Measurements from ENCODE around the gene ZNF341.

The ZNF341 gene

GRCh38 chr20:33773412-33774089, 41.8 kb downstream of the ZNF341 start:
- Histone ChIP-seq H3K27ac (ENCODE audit: poor library complexity, severe bottlenecking) (no peak overlapping the region), H3K36me3 (ENCODE audit: low read depth) (no peaks in the 10 kb centered on the region), H3K4me1 (ENCODE audit: insufficient read depth, poor library complexity, severe bottlenecking) (peaks cover 2% of the 10 kb centered on the region), H3K9me3 (ENCODE audit: severe bottlenecking) (no peaks in the 10 kb centered on the region), H3K27me3 (ENCODE audit: insufficient read depth, poor library complexity, severe bottlenecking) (no peaks in the 10 kb centered on the region), H3K4me3 (ENCODE audit: severe bottlenecking) (no peak overlapping the region)
- no peak for TF ChIP-seq CTCF (IDR thresholded peaks at IDR 0.05; ENCODE audit: poor library complexity, severe bottlenecking)
- ATAC-seq (ENCODE audit: low read depth) (no peak), DNase-seq (ENCODE audit: low spot score) (no peak)

DNA sequence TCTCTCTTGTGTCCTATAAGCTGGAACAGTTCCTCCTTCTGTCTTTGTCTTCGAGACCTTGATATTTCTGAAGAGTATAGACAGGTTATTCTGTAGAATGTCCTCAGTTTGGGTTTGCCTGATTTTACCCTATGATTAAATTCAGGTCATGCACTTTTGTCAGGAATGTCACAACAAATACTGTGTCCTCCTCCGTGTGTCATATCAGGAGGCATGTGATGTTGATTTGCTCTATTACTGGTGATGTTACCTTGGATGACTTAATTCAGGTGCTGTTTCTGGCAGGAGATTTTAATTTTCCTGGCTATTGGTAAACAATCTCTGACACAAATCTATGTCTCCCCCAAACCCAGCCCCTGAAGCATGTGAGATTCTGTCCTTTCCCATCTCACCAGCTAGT, 46.0 kb downstream of the ZNF341 start:
- ATAC-seq (ENCODE audit: low read depth) (no peak), DNase-seq (ENCODE audit: low spot score) (no peak)
- Histone ChIP-seq H3K27ac (ENCODE audit: poor library complexity, severe bottlenecking) (no peak overlapping the region), H3K9me3 (ENCODE audit: severe bottlenecking) (no peaks in the 10 kb centered on the region), H3K4me3 (ENCODE audit: severe bottlenecking) (no peak overlapping the region), H3K27me3 (ENCODE audit: insufficient read depth, poor library complexity, severe bottlenecking) (no peaks in the 10 kb centered on the region), H3K36me3 (ENCODE audit: low read depth) (no peaks in the 10 kb centered on the region), H3K4me1 (ENCODE audit: insufficient read depth, poor library complexity, severe bottlenecking) (peaks cover 6% of the 10 kb centered on the region)
- no peak for TF ChIP-seq CTCF (IDR thresholded peaks at IDR 0.05; ENCODE audit: poor library complexity, severe bottlenecking)

GRCh38 chr20:33781133-33781532, 49.3 kb downstream of the ZNF341 start:
- H3K4me1 ChIP-seq (ENCODE audit: insufficient read depth, poor library complexity, severe bottlenecking): peaks cover 6% of the 10 kb centered on the region
- DNase-seq (ENCODE audit: low spot score) (peak; percentile 71), ATAC-seq (ENCODE audit: low read depth) (no peak)
- no peaks in the 10 kb centered on the region for H3K9me3 ChIP-seq (ENCODE audit: severe bottlenecking)
- no peak overlapping the region for H3K4me3 ChIP-seq (ENCODE audit: severe bottlenecking)
- no peaks in the 10 kb centered on the region for H3K27me3 ChIP-seq (ENCODE audit: insufficient read depth, poor library complexity, severe bottlenecking)
- no peaks in the 10 kb centered on the region for H3K36me3 ChIP-seq (ENCODE audit: low read depth)
- TF ChIP-seq CTCF (IDR thresholded peaks at IDR 0.05; ENCODE audit: poor library complexity, severe bottlenecking): no peak
- no peak overlapping the region for H3K27ac ChIP-seq (ENCODE audit: poor library complexity, severe bottlenecking)

DNA sequence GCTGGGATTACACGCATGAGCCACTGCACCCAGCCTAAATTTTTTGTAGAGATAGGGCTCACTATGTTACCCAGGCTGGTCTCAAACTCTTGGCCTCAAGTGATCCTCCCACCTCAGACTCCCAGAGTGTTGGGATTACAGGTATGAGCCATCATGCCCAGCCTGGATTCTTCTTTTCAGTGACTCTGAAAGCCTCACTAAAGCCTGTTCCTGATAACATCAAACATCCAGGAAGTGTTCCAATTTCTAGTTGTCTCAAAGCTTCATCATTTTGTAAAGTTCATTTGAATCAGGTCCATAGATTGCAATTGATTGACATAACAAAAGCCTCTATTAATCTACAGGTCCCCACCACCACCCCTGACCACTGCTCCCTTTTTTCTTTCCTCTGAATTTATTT, 50.1 kb downstream of the ZNF341 start:
- H3K4me3 ChIP-seq (ENCODE audit: severe bottlenecking): no peak overlapping the region
- no peak for TF ChIP-seq CTCF (IDR thresholded peaks at IDR 0.05; ENCODE audit: poor library complexity, severe bottlenecking)
- no peak overlapping the region for H3K27ac ChIP-seq (ENCODE audit: poor library complexity, severe bottlenecking)
- no peaks in the 10 kb centered on the region for H3K27me3 ChIP-seq (ENCODE audit: insufficient read depth, poor library complexity, severe bottlenecking)
- H3K36me3 ChIP-seq (ENCODE audit: low read depth): no peaks in the 10 kb centered on the region
- DNase-seq (ENCODE audit: low spot score) (peak; percentile 55), ATAC-seq (ENCODE audit: low read depth) (no peak)
- H3K4me1 ChIP-seq (ENCODE audit: insufficient read depth, poor library complexity, severe bottlenecking): peaks cover 6% of the 10 kb centered on the region
- no peaks in the 10 kb centered on the region for H3K9me3 ChIP-seq (ENCODE audit: severe bottlenecking)

DNA sequence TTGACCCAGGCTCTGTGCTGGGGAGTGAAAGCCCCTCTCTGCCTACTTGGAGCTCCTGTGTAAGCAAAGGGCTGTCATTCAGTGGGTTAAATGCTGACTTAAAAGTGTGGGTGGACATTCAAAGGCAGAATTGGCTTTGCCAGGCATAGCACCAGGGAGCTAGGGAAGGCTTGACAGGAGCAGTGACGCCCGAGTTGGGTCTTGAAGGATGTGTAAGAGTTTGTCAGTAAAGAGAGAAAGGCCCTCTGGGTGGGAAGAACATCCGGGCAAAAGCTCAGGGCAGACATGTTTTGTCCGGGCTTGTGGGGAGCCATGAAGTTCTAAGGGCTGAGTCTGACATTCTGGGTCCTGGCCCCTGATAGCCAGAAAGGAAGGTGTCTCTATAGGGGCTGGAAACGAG, 51.5 kb downstream of the ZNF341 start:
- Histone ChIP-seq H3K36me3 (ENCODE audit: low read depth) (no peaks in the 10 kb centered on the region), H3K9me3 (ENCODE audit: severe bottlenecking) (no peaks in the 10 kb centered on the region), H3K27ac (ENCODE audit: poor library complexity, severe bottlenecking) (no peak overlapping the region), H3K4me1 (ENCODE audit: insufficient read depth, poor library complexity, severe bottlenecking) (peaks cover 6% of the 10 kb centered on the region), H3K4me3 (ENCODE audit: severe bottlenecking) (no peak overlapping the region), H3K27me3 (ENCODE audit: insufficient read depth, poor library complexity, severe bottlenecking) (no peaks in the 10 kb centered on the region)
- TF ChIP-seq CTCF (IDR thresholded peaks at IDR 0.05; ENCODE audit: poor library complexity, severe bottlenecking): no peak
- no peak for ATAC-seq (ENCODE audit: low read depth)
- DNase-seq (ENCODE audit: low spot score): peak; percentile 75

Data from RWPE2 (cell line).